GM19240 (cell line): ENCODE data around the gene SP140.

Source experiments
- DNase-seq: peaks from one replicate; pipeline ENCODE4 v3.0.0; 2011; ENCODE audit warnings: low spot score; ENCODE audit not compliant: insufficient read length

SP140 gene

GRCh38 chr2:230362030-230362691 lies 136.6 kb downstream of the SP140 start:
- DNase-seq = no peak
